HL-60 (cell line): ENCODE data around the gene XAGE3.

Source experiments
- CTCF ChIP-seq: IDR thresholded peaks from one replicate; pipeline ENCODE4 v1.5.1; 2011; ENCODE audit warnings: low read length, control low read depth, inconsistent platforms; ENCODE audit not compliant: insufficient read depth
- GABPA ChIP-seq: IDR thresholded peaks from 2 replicates; pipeline ENCODE4 v1.6.1; 2012; ENCODE audit warnings: low read depth
- POLR2AphosphoS5 ChIP-seq: IDR thresholded peaks from 2 replicates; pipeline ENCODE4 v1.6.1; 2012; ENCODE audit warnings: low read depth

DNA sequence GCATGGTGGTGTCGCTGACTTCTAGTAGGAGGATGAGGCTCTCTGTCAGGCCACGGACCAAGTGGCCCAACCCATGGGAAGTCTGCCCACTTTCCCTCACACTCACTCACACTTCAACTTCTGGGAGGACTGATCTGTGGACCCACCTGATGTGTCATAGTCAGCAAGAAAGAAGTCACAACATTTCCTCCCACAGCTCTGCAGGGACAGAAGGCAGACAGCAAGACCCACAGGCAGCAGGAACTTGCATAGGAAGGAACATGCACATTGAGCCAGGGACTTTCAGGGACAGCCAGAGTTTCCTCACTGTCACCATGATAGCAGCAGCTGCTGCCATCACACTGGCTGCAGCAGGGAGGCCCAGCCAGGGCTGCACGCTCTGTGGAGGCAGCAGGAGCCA lies 37.3 kb downstream of the XAGE3 start:
- no peak for TF ChIP-seq CTCF
- TF ChIP-seq POLR2AphosphoS5: no peak
- TF ChIP-seq GABPA: no peak
